DMS 273 (cell line): ENCODE data around the gene SCAP.
A peak's percentile ranks its signal among the peaks of the same experiment; 100 is the strongest.

ENCODE experiments used
- DNase-seq: peaks from one replicate; lab custom pipeline; 2025; ENCODE audit not compliant: unreplicated experiment; lab: John Stamatoyannopoulos, UW

Gene SCAP

GRCh38 chr3:47367631-47368030 is 108.1 kb downstream of the SCAP start:
- no peak for DNase-seq

GRCh38 chr3:47366833-47367232 is 108.9 kb downstream of the SCAP start:
- DNase-seq, result no peak

GRCh38 chr3:47365213-47366153 is 110.3 kb downstream of the SCAP start:
- DNase-seq, result peak; percentile 35
